ENCODE results near the gene POU5F1. TPM values are rescaled to one million over a fixed set of nuclear protein-coding genes. Genes with fewer than 3 reads are reported as not detected.

POU5F1 gene
- polyA plus RNA-seq, 2 of the 4 experiments (the other 2 are of a cell fraction): 2.7 to 2.8 TPM

DNA sequence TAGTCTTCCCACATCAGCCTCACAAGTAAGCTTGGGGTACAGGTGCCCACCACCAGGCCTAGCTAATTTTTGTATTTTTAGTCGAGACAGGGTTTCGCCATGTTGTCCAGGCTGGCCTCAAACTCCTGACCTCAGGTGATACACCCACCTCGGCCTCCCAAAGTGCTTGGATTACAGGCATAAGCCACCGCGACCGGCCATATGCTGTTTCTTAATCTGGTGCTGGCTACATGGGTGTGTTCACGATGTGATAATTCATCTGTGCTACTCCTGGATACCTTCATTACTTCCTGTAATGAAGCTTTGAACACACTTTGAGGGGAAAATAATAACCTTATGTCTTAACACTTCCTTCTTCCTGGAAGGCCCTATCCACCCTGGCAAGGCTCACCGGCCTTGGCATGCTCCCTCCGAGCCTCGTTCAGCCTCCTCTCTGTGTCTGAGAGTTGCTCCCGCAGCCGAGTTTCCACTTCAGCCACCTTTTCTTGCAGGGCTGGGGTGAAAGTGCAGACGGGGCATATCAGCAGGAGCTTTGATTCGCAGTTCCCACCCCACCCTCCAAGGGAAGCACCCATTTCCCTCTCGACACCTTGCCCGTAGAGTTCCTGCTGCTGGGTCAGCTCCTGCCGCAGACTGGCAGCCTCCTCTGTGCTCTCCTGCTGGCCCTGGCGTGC, 26.0 kb downstream of the POU5F1 start:
- H3K27ac ChIP-seq: no peak overlapping the region
- WGBS (ENCODE audit: missing lambda C conversion rate): 88% methylated on average over 17 of the region's 18 CpGs
- no peaks in the 10 kb centered on the region for H3K9me3 ChIP-seq
- DNase-seq (ENCODE audit: low read depth in 1 of 2, low spot score in 1 of 2) (no peak), ATAC-seq (no peak), FAIRE-seq (no peak)
- CTCF ChIA-PET: interaction anchor here (0.6 to 2.9 kb wide), 9 partner anchors 16 to 402 kb away, joined by 3 to 12 read pairs (median 4); partner anchors contain the start of gene ATP6V1G2
- no peak overlapping the region for H3K4me2 ChIP-seq
- TF ChIP-seq, protein P1, sequence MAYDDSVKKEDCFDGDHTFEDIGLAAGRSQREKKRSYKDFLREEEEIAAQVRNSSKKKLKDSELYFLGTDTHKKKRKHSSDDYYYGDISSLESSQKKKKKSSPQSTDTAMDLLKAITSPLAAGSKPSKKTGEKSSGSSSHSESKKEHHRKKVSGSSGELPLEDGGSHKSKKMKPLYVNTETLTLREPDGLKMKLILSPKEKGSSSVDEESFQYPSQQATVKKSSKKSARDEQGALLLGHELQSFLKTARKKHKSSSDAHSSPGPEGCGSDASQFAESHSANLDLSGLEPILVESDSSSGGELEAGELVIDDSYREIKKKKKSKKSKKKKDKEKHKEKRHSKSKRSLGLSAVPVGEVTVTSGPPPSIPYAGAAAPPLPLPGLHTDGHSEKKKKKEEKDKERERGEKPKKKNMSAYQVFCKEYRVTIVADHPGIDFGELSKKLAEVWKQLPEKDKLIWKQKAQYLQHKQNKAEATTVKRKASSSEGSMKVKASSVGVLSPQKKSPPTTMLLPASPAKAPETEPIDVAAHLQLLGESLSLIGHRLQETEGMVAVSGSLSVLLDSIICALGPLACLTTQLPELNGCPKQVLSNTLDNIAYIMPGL (CRISPR knock-in tag; IDR thresholded peaks at IDR 0.05; ENCODE audit: borderline replicate concordance): no peak
- TF ChIP-seq, protein P2, sequence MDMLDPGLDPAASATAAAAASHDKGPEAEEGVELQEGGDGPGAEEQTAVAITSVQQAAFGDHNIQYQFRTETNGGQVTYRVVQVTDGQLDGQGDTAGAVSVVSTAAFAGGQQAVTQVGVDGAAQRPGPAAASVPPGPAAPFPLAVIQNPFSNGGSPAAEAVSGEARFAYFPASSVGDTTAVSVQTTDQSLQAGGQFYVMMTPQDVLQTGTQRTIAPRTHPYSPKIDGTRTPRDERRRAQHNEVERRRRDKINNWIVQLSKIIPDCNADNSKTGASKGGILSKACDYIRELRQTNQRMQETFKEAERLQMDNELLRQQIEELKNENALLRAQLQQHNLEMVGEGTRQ (IDR thresholded peaks at IDR 0.05): no peak
- TF ChIP-seq GATA3 (IDR thresholded peaks at IDR 0.05; ENCODE audit: borderline replicate concordance): no peak
- TF ChIP-seq TFCP2L1 (CRISPR knock-in tag; IDR thresholded peaks at IDR 0.05): no peak
- TF ChIP-seq FOSB (CRISPR knock-in tag; IDR thresholded peaks at IDR 0.05): no peak
- TF ChIP-seq HOXB13 (CRISPR knock-in tag; IDR thresholded peaks at IDR 0.05; ENCODE audit: low read depth): no peak
- TF ChIP-seq, protein P3, sequence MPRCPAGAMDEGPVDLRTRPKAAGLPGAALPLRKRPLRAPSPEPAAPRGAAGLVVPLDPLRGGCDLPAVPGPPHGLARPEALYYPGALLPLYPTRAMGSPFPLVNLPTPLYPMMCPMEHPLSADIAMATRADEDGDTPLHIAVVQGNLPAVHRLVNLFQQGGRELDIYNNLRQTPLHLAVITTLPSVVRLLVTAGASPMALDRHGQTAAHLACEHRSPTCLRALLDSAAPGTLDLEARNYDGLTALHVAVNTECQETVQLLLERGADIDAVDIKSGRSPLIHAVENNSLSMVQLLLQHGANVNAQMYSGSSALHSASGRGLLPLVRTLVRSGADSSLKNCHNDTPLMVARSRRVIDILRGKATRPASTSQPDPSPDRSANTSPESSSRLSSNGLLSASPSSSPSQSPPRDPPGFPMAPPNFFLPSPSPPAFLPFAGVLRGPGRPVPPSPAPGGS (IDR thresholded peaks at IDR 0.05): no peak
- TF ChIP-seq PHF8 (IDR thresholded peaks at IDR 0.05; ENCODE audit: borderline replicate concordance, low read depth): no peak
- TF ChIP-seq, protein P4, sequence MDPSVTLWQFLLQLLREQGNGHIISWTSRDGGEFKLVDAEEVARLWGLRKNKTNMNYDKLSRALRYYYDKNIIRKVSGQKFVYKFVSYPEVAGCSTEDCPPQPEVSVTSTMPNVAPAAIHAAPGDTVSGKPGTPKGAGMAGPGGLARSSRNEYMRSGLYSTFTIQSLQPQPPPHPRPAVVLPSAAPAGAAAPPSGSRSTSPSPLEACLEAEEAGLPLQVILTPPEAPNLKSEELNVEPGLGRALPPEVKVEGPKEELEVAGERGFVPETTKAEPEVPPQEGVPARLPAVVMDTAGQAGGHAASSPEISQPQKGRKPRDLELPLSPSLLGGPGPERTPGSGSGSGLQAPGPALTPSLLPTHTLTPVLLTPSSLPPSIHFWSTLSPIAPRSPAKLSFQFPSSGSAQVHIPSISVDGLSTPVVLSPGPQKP (IDR thresholded peaks at IDR 0.05; ENCODE audit: low read depth, low read length): no peak
- no peak for TF ChIP-seq FOSL2 (IDR thresholded peaks at IDR 0.05)
- TF ChIP-seq FOSL2 (CRISPR knock-in tag; IDR thresholded peaks at IDR 0.05): no peak
- TF ChIP-seq FOXS1 (CRISPR knock-in tag; IDR thresholded peaks at IDR 0.05): no peak
- no peak for TF ChIP-seq RCOR1 (IDR thresholded peaks at IDR 0.05; ENCODE audit: low read depth, low read length)
- TF ChIP-seq, protein P5, sequence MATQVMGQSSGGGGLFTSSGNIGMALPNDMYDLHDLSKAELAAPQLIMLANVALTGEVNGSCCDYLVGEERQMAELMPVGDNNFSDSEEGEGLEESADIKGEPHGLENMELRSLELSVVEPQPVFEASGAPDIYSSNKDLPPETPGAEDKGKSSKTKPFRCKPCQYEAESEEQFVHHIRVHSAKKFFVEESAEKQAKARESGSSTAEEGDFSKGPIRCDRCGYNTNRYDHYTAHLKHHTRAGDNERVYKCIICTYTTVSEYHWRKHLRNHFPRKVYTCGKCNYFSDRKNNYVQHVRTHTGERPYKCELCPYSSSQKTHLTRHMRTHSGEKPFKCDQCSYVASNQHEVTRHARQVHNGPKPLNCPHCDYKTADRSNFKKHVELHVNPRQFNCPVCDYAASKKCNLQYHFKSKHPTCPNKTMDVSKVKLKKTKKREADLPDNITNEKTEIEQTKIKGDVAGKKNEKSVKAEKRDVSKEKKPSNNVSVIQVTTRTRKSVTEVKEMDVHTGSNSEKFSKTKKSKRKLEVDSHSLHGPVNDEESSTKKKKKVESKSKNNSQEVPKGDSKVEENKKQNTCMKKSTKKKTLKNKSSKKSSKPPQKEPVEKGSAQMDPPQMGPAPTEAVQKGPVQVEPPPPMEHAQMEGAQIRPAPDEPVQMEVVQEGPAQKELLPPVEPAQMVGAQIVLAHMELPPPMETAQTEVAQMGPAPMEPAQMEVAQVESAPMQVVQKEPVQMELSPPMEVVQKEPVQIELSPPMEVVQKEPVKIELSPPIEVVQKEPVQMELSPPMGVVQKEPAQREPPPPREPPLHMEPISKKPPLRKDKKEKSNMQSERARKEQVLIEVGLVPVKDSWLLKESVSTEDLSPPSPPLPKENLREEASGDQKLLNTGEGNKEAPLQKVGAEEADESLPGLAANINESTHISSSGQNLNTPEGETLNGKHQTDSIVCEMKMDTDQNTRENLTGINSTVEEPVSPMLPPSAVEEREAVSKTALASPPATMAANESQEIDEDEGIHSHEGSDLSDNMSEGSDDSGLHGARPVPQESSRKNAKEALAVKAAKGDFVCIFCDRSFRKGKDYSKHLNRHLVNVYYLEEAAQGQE (IDR thresholded peaks at IDR 0.05): no peak
- no peak for TF ChIP-seq KDM5A (IDR thresholded peaks at IDR 0.05)
- TF ChIP-seq MYC (IDR thresholded peaks at IDR 0.05; ENCODE audit: borderline replicate concordance, low read length): no peak
- TF ChIP-seq, protein P6, sequence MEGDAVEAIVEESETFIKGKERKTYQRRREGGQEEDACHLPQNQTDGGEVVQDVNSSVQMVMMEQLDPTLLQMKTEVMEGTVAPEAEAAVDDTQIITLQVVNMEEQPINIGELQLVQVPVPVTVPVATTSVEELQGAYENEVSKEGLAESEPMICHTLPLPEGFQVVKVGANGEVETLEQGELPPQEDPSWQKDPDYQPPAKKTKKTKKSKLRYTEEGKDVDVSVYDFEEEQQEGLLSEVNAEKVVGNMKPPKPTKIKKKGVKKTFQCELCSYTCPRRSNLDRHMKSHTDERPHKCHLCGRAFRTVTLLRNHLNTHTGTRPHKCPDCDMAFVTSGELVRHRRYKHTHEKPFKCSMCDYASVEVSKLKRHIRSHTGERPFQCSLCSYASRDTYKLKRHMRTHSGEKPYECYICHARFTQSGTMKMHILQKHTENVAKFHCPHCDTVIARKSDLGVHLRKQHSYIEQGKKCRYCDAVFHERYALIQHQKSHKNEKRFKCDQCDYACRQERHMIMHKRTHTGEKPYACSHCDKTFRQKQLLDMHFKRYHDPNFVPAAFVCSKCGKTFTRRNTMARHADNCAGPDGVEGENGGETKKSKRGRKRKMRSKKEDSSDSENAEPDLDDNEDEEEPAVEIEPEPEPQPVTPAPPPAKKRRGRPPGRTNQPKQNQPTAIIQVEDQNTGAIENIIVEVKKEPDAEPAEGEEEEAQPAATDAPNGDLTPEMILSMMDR (IDR thresholded peaks at IDR 0.05): no peak
- no peak for TF ChIP-seq HOXA7 (CRISPR knock-in tag; IDR thresholded peaks at IDR 0.05)
- no peak overlapping the region for H3K4me3 ChIP-seq
- H3K4me1 ChIP-seq: peaks cover 4% of the 10 kb centered on the region; the same call in 2 of the 3 replicates
- POLR2A ChIA-PET: no interaction called here
